Lower leg skin (tissue), 3 donors: ENCODE data around the gene ALG5.

Experiments
- CTCF ChIP-seq, 3 donors: fragments of 450-650 bp; IDR thresholded peaks; one replicate each; pipeline ENCODE4 v1.5.1; 2016; ENCODE audit warnings: antibody characterized with exemption in 3 of 3, mild to moderate bottlenecking in 3 of 3, moderate library complexity in 2 of 3
- POLR2A ChIP-seq, 2 donors: fragments of 450-650 bp; IDR thresholded peaks; one replicate each; pipeline ENCODE4 v1.6.1; 2016 to 2017; ENCODE audit warnings: antibody characterized with exemption in 2 of 2, mild to moderate bottlenecking in 1 of 2, moderate library complexity in 1 of 2

- TF ChIP-seq CTCF (IDR thresholded peaks at IDR 0.05): no peak
- TF ChIP-seq POLR2A (IDR thresholded peaks at IDR 0.05): no peak
Observed at GRCh38 chr13:36973621-36974295, 25.4 kb downstream of the ALG5 start.
